Activated B cell treated with CpG ODN at 0.5 μM for 24 hours (primary cell): ENCODE measurements around the gene LEP. TPM values are rescaled to one million over a fixed set of nuclear protein-coding genes. Genes with fewer than 3 reads are reported as not detected.

Experiments
- ATAC-seq: fragments of 200-7000 bp; cut with Tn5 transposase; one replicate; pipeline ENCODE4 v1.10.0; 2021; ENCODE audit warnings: low read depth, mild to moderate bottlenecking, moderate library complexity
- CTCF ChIA-PET: fragments of 350-600 bp; sonication (Branson Sonifier 250); formaldehyde crosslinking; loops from one replicate; lab custom pipeline; 2021; ENCODE audit warnings: antibody characterized with exemption; lab: Charles Lee
- POLR2A ChIA-PET: fragments of 350-600 bp; sonication (Branson Sonifier 250); formaldehyde crosslinking; loops from one replicate; lab custom pipeline; 2021; ENCODE audit warnings: antibody characterized with exemption; lab: Charles Lee
- DNase-seq: peaks from one replicate; pipeline ENCODE4 v3.0.0; 2022
- H3K27ac Mint-ChIP-seq: one replicate; pipeline ENCODE4 v1.8.0; 2020; ENCODE audit warnings: mixed read lengths
- H3K27me3 Mint-ChIP-seq: one replicate; pipeline ENCODE4 v1.8.0; 2021; ENCODE audit warnings: mixed read lengths
- H3K36me3 Mint-ChIP-seq: one replicate; pipeline ENCODE4 v1.8.0; 2021; ENCODE audit warnings: low read depth, mixed read lengths
- H3K4me1 Mint-ChIP-seq: one replicate; pipeline ENCODE4 v1.8.0; 2021; ENCODE audit warnings: mixed read lengths
- H3K4me3 Mint-ChIP-seq: one replicate; pipeline ENCODE4 v1.8.0; 2020; ENCODE audit warnings: mild to moderate bottlenecking, mixed read lengths
- H3K9me3 Mint-ChIP-seq: one replicate; pipeline ENCODE4 v1.8.0; 2020; ENCODE audit warnings: mixed read lengths
- intact Hi-C: fragments of 100-400 bp; cut with micrococcal nuclease; formaldehyde crosslinking; loops from one replicate; pipeline ENCODE4 v1.15.1; 2024
- total RNA-seq: library from RNA; stranded (reverse); gene quantifications from 2 replicates; pipeline ENCODE4 v1.2.3, GENCODE V29; 2022
- TF ChIP-seq, protein P1 (sequence below): fragments of 200-600 bp; IDR thresholded peaks from one replicate; pipeline ENCODE4 v1.8.0; 2022; ENCODE audit warnings: antibody characterized with exemption, mild to moderate bottlenecking

Gene LEP
- total RNA-seq, 1 donor from 2014 or later, result not detected

- no peak overlapping the region for H3K27ac Mint-ChIP-seq
- peaks cover 51% of the 10 kb centered on the region for H3K27me3 Mint-ChIP-seq
- H3K4me3 Mint-ChIP-seq, result no peak overlapping the region
- DNase-seq (no peak), ATAC-seq (no peak)
- intact Hi-C loops, result no loop called here
- no peaks in the 10 kb centered on the region for H3K36me3 Mint-ChIP-seq
- TF ChIP-seq, protein P1, sequence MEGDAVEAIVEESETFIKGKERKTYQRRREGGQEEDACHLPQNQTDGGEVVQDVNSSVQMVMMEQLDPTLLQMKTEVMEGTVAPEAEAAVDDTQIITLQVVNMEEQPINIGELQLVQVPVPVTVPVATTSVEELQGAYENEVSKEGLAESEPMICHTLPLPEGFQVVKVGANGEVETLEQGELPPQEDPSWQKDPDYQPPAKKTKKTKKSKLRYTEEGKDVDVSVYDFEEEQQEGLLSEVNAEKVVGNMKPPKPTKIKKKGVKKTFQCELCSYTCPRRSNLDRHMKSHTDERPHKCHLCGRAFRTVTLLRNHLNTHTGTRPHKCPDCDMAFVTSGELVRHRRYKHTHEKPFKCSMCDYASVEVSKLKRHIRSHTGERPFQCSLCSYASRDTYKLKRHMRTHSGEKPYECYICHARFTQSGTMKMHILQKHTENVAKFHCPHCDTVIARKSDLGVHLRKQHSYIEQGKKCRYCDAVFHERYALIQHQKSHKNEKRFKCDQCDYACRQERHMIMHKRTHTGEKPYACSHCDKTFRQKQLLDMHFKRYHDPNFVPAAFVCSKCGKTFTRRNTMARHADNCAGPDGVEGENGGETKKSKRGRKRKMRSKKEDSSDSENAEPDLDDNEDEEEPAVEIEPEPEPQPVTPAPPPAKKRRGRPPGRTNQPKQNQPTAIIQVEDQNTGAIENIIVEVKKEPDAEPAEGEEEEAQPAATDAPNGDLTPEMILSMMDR, result no peak
- no peaks in the 10 kb centered on the region for H3K9me3 Mint-ChIP-seq
- CTCF ChIA-PET, result no interaction called here
- POLR2A ChIA-PET, result interaction anchor here (1.3 kb wide), 1 partner anchor 99 kb away, joined by 4 read pairs; no protein-coding TSS in a partner anchor
- H3K4me1 Mint-ChIP-seq, result peaks cover 11% of the 10 kb centered on the region
These were observed 38.0 kb upstream of the LEP start for GRCh38 chr7:128203047-128203491.

DNA sequence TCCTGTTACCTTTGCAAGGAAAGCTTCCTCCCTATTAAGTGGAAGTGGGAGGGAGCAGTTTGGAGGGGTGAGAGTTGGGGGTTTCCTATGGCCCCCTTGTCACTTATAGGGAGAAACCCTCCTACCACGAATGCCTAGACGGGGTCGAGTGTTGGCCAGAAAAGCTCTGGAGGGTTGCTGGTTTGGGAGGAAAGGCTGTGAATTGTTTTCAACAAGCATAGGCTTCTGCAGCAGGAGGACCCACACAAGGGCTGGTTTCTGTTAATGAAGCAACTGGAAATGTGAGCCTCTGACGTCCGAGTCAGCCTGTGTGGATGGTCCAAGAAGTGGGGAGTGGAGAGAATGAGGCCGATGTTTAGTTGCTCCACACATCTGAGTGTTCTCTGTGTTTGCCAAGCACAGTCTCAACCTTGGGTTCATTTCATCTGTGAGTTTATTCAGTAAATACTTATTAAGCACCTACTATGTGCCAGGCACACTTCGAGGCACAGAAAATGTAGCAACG is 37.3 kb upstream of the LEP start:
- ATAC-seq (no peak), DNase-seq (no peak)
- Mint-ChIP-seq H3K36me3 (no peaks in the 10 kb centered on the region), H3K4me1 (peaks cover 11% of the 10 kb centered on the region), H3K27ac (no peak overlapping the region), H3K27me3 (peaks cover 51% of the 10 kb centered on the region), H3K9me3 (no peaks in the 10 kb centered on the region), H3K4me3 (no peak overlapping the region)
- TF ChIP-seq, protein P1, result no peak
- ChIA-PET CTCF (no interaction called here), POLR2A (interaction anchor here (1.3 kb wide), 1 partner anchor 100 kb away, joined by 4 read pairs; no protein-coding TSS in a partner anchor)
- intact Hi-C loops, result no loop called here

DNA sequence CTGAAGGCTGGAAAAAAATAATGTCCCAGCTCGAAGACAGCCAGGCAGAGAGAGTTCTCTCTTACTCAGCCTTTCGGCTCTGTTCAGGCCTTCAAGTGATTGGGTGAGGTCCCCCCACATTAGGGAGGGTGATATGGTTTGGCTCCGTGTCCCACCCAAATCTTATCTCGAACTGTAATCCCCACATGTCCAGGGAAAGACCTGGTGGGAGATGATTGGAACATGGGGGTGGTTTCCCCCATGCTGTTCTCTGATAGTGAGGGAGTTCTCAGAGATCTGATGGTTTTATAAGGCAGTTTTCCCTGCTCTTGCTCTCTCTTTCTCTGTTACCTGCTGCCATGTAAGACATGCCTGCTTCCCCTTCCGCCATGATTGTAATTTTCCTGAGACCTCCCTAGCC is 36.6 kb upstream of the LEP start:
- no peak for DNase-seq
- ATAC-seq, result no peak
- no peak overlapping the region for H3K4me3 Mint-ChIP-seq
- TF ChIP-seq, protein P1, result no peak
- POLR2A ChIA-PET, result no interaction called here
- H3K9me3 Mint-ChIP-seq, result no peaks in the 10 kb centered on the region
- peaks cover 48% of the 10 kb centered on the region for H3K27me3 Mint-ChIP-seq
- intact Hi-C loops, result no loop called here
- H3K27ac Mint-ChIP-seq, result no peak overlapping the region
- no peaks in the 10 kb centered on the region for H3K36me3 Mint-ChIP-seq
- CTCF ChIA-PET, result no interaction called here
- peaks cover 11% of the 10 kb centered on the region for H3K4me1 Mint-ChIP-seq

GRCh38 chr7:128205068-128205467 is 36.0 kb upstream of the LEP start:
- CTCF ChIA-PET, result no interaction called here
- Mint-ChIP-seq H3K27me3 (peaks cover 48% of the 10 kb centered on the region), H3K4me1 (peaks cover 11% of the 10 kb centered on the region), H3K36me3 (no peaks in the 10 kb centered on the region), H3K9me3 (no peaks in the 10 kb centered on the region), H3K4me3 (no peak overlapping the region), H3K27ac (no peak overlapping the region)
- intact Hi-C loops, result loop anchor here (5.0 kb wide), 1 partner anchor 173 kb away; the partner anchor contains the start of gene LRRC4
- POLR2A ChIA-PET, result no interaction called here
- TF ChIP-seq, protein P1, result no peak
- no peak for ATAC-seq
- no peak for DNase-seq

- Mint-ChIP-seq H3K27ac (no peak overlapping the region), H3K9me3 (no peaks in the 10 kb centered on the region), H3K4me3 (no peak overlapping the region), H3K4me1 (peaks cover 7% of the 10 kb centered on the region), H3K36me3 (no peaks in the 10 kb centered on the region), H3K27me3 (peaks cover 45% of the 10 kb centered on the region)
- intact Hi-C loops, result loop anchor here (5.0 kb wide), 1 partner anchor 174 kb away; the partner anchor contains the start of gene LRRC4
- TF ChIP-seq, protein P1, result no peak
- POLR2A ChIA-PET, result no interaction called here
- CTCF ChIA-PET, result interaction anchor here (5.8 to 8.2 kb wide), 2 partner anchors 70 to 497 kb away, joined by 123 to 293 read pairs; no protein-coding TSS in a partner anchor
- no peak for ATAC-seq
- DNase-seq, result no peak
These were observed 34.9 kb upstream of the LEP start for GRCh38 chr7:128206017-128206746.
